CD4-positive, alpha-beta memory T cell (primary cell): ENCODE measurements around the gene VAMP1. TPM values are rescaled to one million over a fixed set of nuclear protein-coding genes. Genes with fewer than 3 reads are reported as not detected.

ENCODE experiments used
- CTCF ChIA-PET: fragments of 350-600 bp; sonication (Branson Sonifier 250); formaldehyde crosslinking; loops from one replicate; lab custom pipeline; 2021; ENCODE audit warnings: inconsistent platforms; ENCODE audit not compliant: partially characterized antibody; lab: Charles Lee
- POLR2A ChIA-PET: fragments of 350-600 bp; sonication (Branson Sonifier 250); formaldehyde crosslinking; loops from one replicate; lab custom pipeline; 2021; ENCODE audit not compliant: partially characterized antibody; lab: Charles Lee
- DNase-seq, 5 donors: peaks; one replicate each; pipeline versions ENCODE4 v3.0.0 to v3.0.0-alpha.2; 2020 to 2022; ENCODE audit warnings: mixed read lengths in 1 of 5
- H3K27ac ChIP-seq: one replicate; pipeline ENCODE4 v1.7.0; 2013; ENCODE audit warnings: low read depth, low read length
- H3K27me3 ChIP-seq: 2 replicates; pipeline ENCODE4 v1.7.0; 2013; ENCODE audit warnings: mild to moderate bottlenecking, low read length, moderate library complexity; ENCODE audit not compliant: insufficient read depth
- H3K36me3 ChIP-seq: 2 replicates; pipeline ENCODE4 v1.7.0; 2013; ENCODE audit warnings: mild to moderate bottlenecking, low read length, moderate library complexity; ENCODE audit not compliant: insufficient read depth
- H3K4me1 ChIP-seq: 2 replicates; pipeline ENCODE4 v1.7.0; 2013; ENCODE audit warnings: mild to moderate bottlenecking, low read length, moderate library complexity; ENCODE audit not compliant: insufficient read depth
- H3K4me3 ChIP-seq, 2 donors: one replicate each; pipeline ENCODE4 v1.7.0; 2013; ENCODE audit warnings: low read length in 2 of 2, mild to moderate bottlenecking in 1 of 2
- H3K9me3 ChIP-seq, 2 donors: one replicate each; pipeline ENCODE4 v1.7.0; 2013; ENCODE audit warnings: low read length in 2 of 2, control low read depth in 1 of 2; ENCODE audit not compliant: control insufficient read depth in 1 of 2
- H3K27ac Mint-ChIP-seq, 7 donors: one replicate each; pipeline ENCODE4 v1.8.0; 2020 to 2021; ENCODE audit warnings: mixed read lengths in 7 of 7, mild to moderate bottlenecking in 6 of 7, inconsistent platforms in 3 of 7, moderate library complexity in 3 of 7
- H3K27me3 Mint-ChIP-seq, 2 donors: one replicate each; pipeline ENCODE4 v1.8.0; 2020 to 2021; ENCODE audit warnings: mixed read lengths in 2 of 2
- H3K36me3 Mint-ChIP-seq, 2 donors: one replicate each; pipeline ENCODE4 v1.8.0; 2020 to 2021; ENCODE audit warnings: mixed read lengths in 2 of 2, inconsistent platforms in 1 of 2, mild to moderate bottlenecking in 1 of 2
- H3K4me1 Mint-ChIP-seq, 4 donors: one replicate each; pipeline ENCODE4 v1.8.0; 2020 to 2021; ENCODE audit warnings: mixed read lengths in 4 of 4, mild to moderate bottlenecking in 1 of 4
- H3K4me3 Mint-ChIP-seq, 8 donors: one replicate each; pipeline ENCODE4 v1.8.0; 2020 to 2021; ENCODE audit warnings: mixed read lengths in 8 of 8, mild to moderate bottlenecking in 7 of 8, moderate library complexity in 6 of 8, inconsistent platforms in 3 of 8
- H3K9me3 Mint-ChIP-seq, 8 donors: one replicate each; pipeline ENCODE4 v1.8.0; 2020 to 2021; ENCODE audit warnings: mixed read lengths in 8 of 8, mild to moderate bottlenecking in 5 of 8, inconsistent platforms in 3 of 8, moderate library complexity in 1 of 8
- intact Hi-C: fragments of 100-400 bp; cut with micrococcal nuclease; formaldehyde crosslinking; loops from one replicate; pipeline ENCODE4 v1.15.1; 2023
- polyA plus RNA-seq, 2 donors: library from polyadenylated mRNA; unstranded; fragments of 300-500 nt; fragmentation: Illumina TruSeq; gene quantifications; one replicate each; pipeline ENCODE4 v1.2.3, GENCODE V29; 2021
- total RNA-seq, 2 experiments: library from RNA; stranded (reverse); gene quantifications; one replicate each; pipeline ENCODE4 v1.2.3, GENCODE V29; 2021

Gene VAMP1
- total and polyA plus RNA-seq, 4 experiments from 2014 or later, result 10.3 to 101 (median 54.9) TPM

DNA sequence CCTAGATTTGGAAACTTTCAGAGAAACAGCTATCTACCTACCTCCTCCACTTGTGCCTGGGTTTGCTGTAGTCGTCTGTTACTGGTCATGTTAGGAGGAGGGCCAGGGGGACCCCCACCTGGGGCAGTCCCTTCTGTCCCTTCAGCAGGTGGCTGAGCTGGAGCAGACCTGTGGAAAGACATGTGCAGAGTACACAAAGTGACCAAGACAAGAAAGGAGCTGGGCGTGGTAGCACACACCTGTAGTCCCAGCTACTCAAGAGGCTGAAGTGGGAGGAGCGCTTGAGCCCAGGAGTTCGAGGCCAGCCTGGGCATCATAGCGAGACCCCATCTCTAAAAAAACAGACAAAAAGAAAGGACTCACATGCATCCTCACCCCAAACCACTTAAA is 4.3 kb downstream of the VAMP1 start:
- no peaks in the 10 kb centered on the region for H3K27me3 Mint-ChIP-seq
- CTCF ChIA-PET, result interaction anchor here (0.6 to 10.5 kb wide), 41 partner anchors 9 to 347 kb away, joined by 3 to 341 read pairs (median 6); partner anchors contain the start of genes CD27, GAPDH, MRPL51 and TAPBPL
- peaks cover 34 to 66% of the 10 kb centered on the region in 2 donors for H3K36me3 Mint-ChIP-seq
- peaks cover 25% of the 10 kb centered on the region for H3K36me3 ChIP-seq
- peak overlapping the region; percentile 34 to 97 (median 87) for H3K27ac Mint-ChIP-seq
- H3K4me1 Mint-ChIP-seq, result peaks cover 70 to 92% (median 84%) of the 10 kb centered on the region in 4 donors
- H3K4me1 ChIP-seq, result peaks cover 85% of the 10 kb centered on the region
- H3K27ac ChIP-seq, result peak overlapping the region; percentile 10
- no peaks in the 10 kb centered on the region for H3K9me3 Mint-ChIP-seq
- POLR2A ChIA-PET, result interaction anchor here (1.0 to 10.7 kb wide), 13 partner anchors 9 to 143 kb away, joined by 3 to 728 read pairs (median 12); partner anchors contain the start of genes CD27, GAPDH, MRPL51 and NCAPD2
- H3K9me3 ChIP-seq, result no peaks in the 10 kb centered on the region
- DNase-seq, result no peak
- H3K27me3 ChIP-seq, result no peaks in the 10 kb centered on the region
- intact Hi-C loops, result no loop called here
- no peak overlapping the region for H3K4me3 ChIP-seq
- H3K4me3 Mint-ChIP-seq, result peak overlapping the region in 3 of 8 donors; percentile 4 to 91 (median 10)

DNA sequence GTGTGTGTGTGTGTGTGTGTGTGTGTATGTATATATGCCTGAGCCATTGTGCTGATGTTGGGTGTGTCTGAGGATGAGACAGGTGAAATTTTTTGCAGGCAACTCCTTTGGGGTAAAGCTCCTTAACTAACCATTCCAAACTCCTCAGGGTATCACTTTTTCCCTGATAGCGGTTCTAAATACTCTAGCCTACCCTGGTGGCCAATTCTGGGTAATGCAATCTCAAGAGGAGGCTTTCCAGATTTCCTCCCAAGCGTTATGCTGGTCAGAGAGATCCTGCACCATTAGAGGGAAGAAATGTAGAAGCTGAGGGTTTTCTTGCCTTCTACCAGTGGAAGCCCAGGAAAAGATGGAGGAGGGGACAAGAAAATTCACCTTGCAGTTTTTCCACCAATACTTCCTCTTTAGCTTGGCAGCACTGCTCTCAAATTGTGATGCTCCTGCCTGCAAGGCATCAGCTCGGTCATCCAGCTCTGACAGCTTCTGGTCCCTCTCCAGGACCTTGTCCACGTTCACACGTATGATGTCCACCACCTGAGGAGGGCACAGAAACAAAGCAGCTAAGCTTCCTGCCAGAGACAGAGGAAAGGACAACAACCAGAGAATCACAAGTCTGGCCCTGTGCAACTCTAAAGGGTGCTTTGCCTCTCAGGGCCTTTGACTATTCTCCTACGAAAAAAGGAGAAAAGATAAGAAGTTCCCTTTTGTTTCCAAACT is 4.9 kb downstream of the VAMP1 start:
- peaks cover 74 to 92% (median 87%) of the 10 kb centered on the region in 4 donors for H3K4me1 Mint-ChIP-seq
- intact Hi-C loops, result loop anchor here (1.0 kb wide), 3 partner anchors 19 to 142 kb away; no protein-coding TSS in a partner anchor
- H3K27ac Mint-ChIP-seq, result peak overlapping the region; percentile 90 to 97 (median 95)
- peak overlapping the region; percentile 26 to 79 (median 66) for H3K4me3 Mint-ChIP-seq
- Histone ChIP-seq H3K4me1 (peaks cover 88% of the 10 kb centered on the region), H3K9me3 (no peaks in the 10 kb centered on the region), H3K36me3 (peaks cover 25% of the 10 kb centered on the region), H3K27ac (peak overlapping the region; percentile 10), H3K4me3 (no peak overlapping the region), H3K27me3 (no peaks in the 10 kb centered on the region)
- H3K9me3 Mint-ChIP-seq, result no peaks in the 10 kb centered on the region
- H3K27me3 Mint-ChIP-seq, result no peaks in the 10 kb centered on the region
- ChIA-PET CTCF (interaction anchor here (0.6 to 10.5 kb wide), 47 partner anchors 9 to 348 kb away, joined by 3 to 341 read pairs (median 5); partner anchors contain the start of genes CD27, GAPDH, MRPL51 and TAPBPL), POLR2A (interaction anchor here (0.6 to 10.7 kb wide), 17 partner anchors 9 to 451 kb away, joined by 3 to 728 read pairs (median 5); partner anchors contain the start of genes CD27, GAPDH, MRPL51 and NCAPD2)
- H3K36me3 Mint-ChIP-seq, result peaks cover 40 to 70% of the 10 kb centered on the region in 2 donors
- peak; percentile 56 to 67 (median 59) for DNase-seq

DNA sequence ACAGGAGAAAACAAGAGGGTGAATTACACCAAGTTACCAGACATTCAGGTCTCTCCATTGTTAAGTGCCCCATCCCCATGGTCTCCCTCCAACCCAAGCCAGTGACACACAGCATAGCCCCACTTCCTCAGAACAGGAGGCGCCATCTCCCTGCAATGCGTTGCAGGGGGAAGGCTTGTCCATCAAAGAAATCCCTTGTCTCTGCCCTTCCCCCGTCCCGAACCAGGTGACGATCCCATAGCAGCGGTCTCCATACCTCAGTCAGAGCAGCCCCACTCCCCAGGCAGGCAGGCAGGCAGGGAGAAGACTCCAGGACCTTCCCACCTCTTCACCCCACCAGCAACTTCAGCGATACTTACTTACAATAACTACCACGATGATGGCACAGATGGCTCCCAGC is 5.9 kb downstream of the VAMP1 start:
- Histone ChIP-seq H3K27me3 (no peaks in the 10 kb centered on the region), H3K4me3 (no peak overlapping the region), H3K27ac (peak overlapping the region; percentile 82), H3K4me1 (peaks cover 97% of the 10 kb centered on the region), H3K9me3 (no peaks in the 10 kb centered on the region), H3K36me3 (peaks cover 25% of the 10 kb centered on the region)
- Mint-ChIP-seq H3K4me1 (peaks cover 73 to 97% (median 88%) of the 10 kb centered on the region in 4 donors), H3K9me3 (no peaks in the 10 kb centered on the region), H3K27me3 (no peaks in the 10 kb centered on the region), H3K4me3 (peak overlapping the region; percentile 26 to 89 (median 70)), H3K36me3 (peaks cover 40 to 68% of the 10 kb centered on the region in 2 donors), H3K27ac (peak overlapping the region; percentile 90 to 99 (median 98))
- intact Hi-C loops, result no loop called here
- ChIA-PET POLR2A (interaction anchor here (0.6 to 10.7 kb wide), 10 partner anchors 18 to 130 kb away, joined by 3 to 728 read pairs (median 58); partner anchors contain the start of genes CD27, GAPDH, MRPL51 and NCAPD2), CTCF (interaction anchor here (0.8 to 10.5 kb wide), 30 partner anchors 7 to 141 kb away, joined by 3 to 341 read pairs (median 9); partner anchors contain the start of genes CD27, GAPDH and TAPBPL)
- DNase-seq, result no peak

DNA sequence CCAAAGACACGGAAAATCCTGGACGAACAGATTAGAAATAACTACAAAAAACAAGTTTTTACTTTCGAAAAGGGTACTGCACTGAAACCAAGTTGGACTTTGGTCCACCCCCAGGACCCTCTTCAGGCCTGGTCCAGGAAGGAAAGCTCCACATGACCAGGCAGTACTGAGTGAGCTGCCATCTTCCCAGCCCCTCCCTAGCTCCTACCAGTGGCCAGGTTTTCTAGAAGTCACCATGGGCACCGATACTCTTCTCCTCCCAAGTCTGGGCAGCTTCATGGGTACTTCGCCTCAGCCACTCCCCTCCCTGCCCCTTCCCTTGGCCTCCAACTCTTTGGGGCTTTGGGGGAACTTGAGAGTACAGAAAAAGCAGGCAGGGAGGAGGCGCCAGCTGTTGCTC is 6.6 kb downstream of the VAMP1 start:
- ChIA-PET CTCF (interaction anchor here (0.9 to 10.5 kb wide), 13 partner anchors 15 to 141 kb away, joined by 3 to 341 read pairs (median 9); partner anchors contain the start of genes CD27, GAPDH, MRPL51 and TAPBPL), POLR2A (interaction anchor here (0.6 to 10.7 kb wide), 13 partner anchors 7 to 225 kb away, joined by 3 to 728 read pairs (median 39); partner anchors contain the start of genes CD27, GAPDH, MRPL51 and NCAPD2)
- H3K36me3 Mint-ChIP-seq, result peaks cover 46 to 72% of the 10 kb centered on the region in 2 donors
- Histone ChIP-seq H3K27me3 (no peaks in the 10 kb centered on the region), H3K36me3 (peaks cover 31% of the 10 kb centered on the region), H3K27ac (peak overlapping the region; percentile 82), H3K4me1 (peaks cover 92% of the 10 kb centered on the region), H3K9me3 (no peaks in the 10 kb centered on the region), H3K4me3 (peak overlapping the region; percentile 12 to 28)
- peaks cover 72 to 97% (median 87%) of the 10 kb centered on the region in 4 donors for H3K4me1 Mint-ChIP-seq
- H3K27me3 Mint-ChIP-seq, result no peaks in the 10 kb centered on the region
- peak overlapping the region; percentile 90 to 99 (median 98) for H3K27ac Mint-ChIP-seq
- DNase-seq, result no peak
- H3K9me3 Mint-ChIP-seq, result no peaks in the 10 kb centered on the region
- peak overlapping the region; percentile 64 to 89 (median 80) for H3K4me3 Mint-ChIP-seq
- intact Hi-C loops, result loop anchor here (2.0 kb wide), 2 partner anchors 29 to 129 kb away; partner anchors contain the start of gene MRPL51

- Mint-ChIP-seq H3K27me3 (no peaks in the 10 kb centered on the region), H3K36me3 (peaks cover 50 to 73% of the 10 kb centered on the region in 2 donors), H3K4me3 (peak overlapping the region; percentile 53 to 89 (median 80)), H3K9me3 (no peaks in the 10 kb centered on the region), H3K27ac (peak overlapping the region; percentile 90 to 99 (median 98)), H3K4me1 (peaks cover 71 to 97% (median 87%) of the 10 kb centered on the region in 4 donors)
- intact Hi-C loops, result loop anchor here (2.0 kb wide), 2 partner anchors 30 to 128 kb away; partner anchors contain the start of gene MRPL51
- no peaks in the 10 kb centered on the region for H3K27me3 ChIP-seq
- H3K4me1 ChIP-seq, result peaks cover 92% of the 10 kb centered on the region
- H3K9me3 ChIP-seq, result no peaks in the 10 kb centered on the region
- peak overlapping the region; percentile 12 to 28 for H3K4me3 ChIP-seq
- peaks cover 37% of the 10 kb centered on the region for H3K36me3 ChIP-seq
- POLR2A ChIA-PET, result interaction anchor here (0.7 to 10.7 kb wide), 13 partner anchors 7 to 496 kb away, joined by 3 to 728 read pairs (median 39); partner anchors contain the start of genes CD27, GAPDH, MRPL51 and NCAPD2
- peak in 3 of 5 donors; percentile 33 to 60 (median 45) for DNase-seq
- H3K27ac ChIP-seq, result peak overlapping the region; percentile 82
- CTCF ChIA-PET, result interaction anchor here (0.9 to 10.5 kb wide), 14 partner anchors 15 to 140 kb away, joined by 3 to 341 read pairs (median 8); partner anchors contain the start of genes CD27, GAPDH, MRPL51 and TAPBPL
These were observed 7.3 kb downstream of the VAMP1 start for GRCh38 chr12:6463216-6463615.

DNA sequence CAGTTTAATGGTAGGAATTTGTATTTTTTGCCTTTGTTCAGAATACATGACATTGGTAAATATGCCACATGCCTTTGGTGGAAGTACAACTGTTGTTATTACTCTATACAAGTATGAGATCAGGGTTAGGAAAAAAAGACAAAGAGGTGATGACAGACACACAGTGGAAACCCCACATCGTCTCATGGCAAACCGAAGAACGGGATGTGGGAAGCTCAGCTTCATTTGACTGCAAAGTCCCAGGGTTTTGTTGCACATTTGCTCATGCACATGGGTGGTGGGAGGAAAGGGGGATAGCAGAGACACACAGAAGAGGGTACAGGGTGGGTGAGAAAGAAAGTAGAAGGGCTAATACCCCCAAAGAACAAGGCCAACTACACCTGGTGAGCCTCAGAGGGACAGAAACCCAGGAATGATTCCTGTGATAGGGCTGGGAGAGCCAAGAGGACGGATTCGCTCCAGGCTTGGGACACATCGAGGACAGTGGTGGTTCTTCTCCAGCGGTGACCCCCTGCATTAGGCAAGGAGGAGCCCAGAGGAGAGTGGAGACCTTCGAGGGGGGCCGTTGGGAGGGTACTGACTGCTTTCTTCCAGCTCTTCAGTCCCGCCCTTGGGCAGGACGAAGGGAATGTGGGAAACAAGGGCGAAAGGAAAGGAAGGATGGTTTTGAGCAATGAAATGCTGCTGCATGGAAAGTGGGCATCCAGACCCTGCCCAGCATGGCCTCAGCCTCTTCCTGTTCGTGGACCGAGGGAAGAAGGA is 8.1 kb downstream of the VAMP1 start:
- POLR2A ChIA-PET, result interaction anchor here (0.6 to 10.7 kb wide), 19 partner anchors 8 to 497 kb away, joined by 3 to 728 read pairs (median 8); partner anchors contain the start of genes CD27, GAPDH, IFFO1 and MRPL51

More for the DNA sequence above, 8.1 kb downstream of the VAMP1 start:
- Mint-ChIP-seq H3K36me3 (peaks cover 50 to 71% of the 10 kb centered on the region in 2 donors), H3K9me3 (no peaks in the 10 kb centered on the region), H3K4me3 (peak overlapping the region; percentile 53 to 89 (median 80)), H3K27ac (peak overlapping the region; percentile 90 to 99 (median 98)), H3K27me3 (no peaks in the 10 kb centered on the region), H3K4me1 (peaks cover 68 to 94% (median 82%) of the 10 kb centered on the region in 4 donors)
- CTCF ChIA-PET, result interaction anchor here (0.7 to 10.5 kb wide), 14 partner anchors 8 to 139 kb away, joined by 3 to 341 read pairs (median 10); partner anchors contain the start of genes CD27, GAPDH, MRPL51 and TAPBPL
- H3K4me3 ChIP-seq, result peak overlapping the region in 1 of 2 donors; percentile 28
- peak overlapping the region; percentile 82 for H3K27ac ChIP-seq
- peak in 1 of 5 donors; percentile 80 for DNase-seq
- H3K36me3 ChIP-seq, result peaks cover 45% of the 10 kb centered on the region
- intact Hi-C loops, result loop anchor here (1.0 to 2.0 kb wide), 3 partner anchors 18 to 128 kb away; partner anchors contain the start of genes CD27 and MRPL51
- no peaks in the 10 kb centered on the region for H3K9me3 ChIP-seq
- peaks cover 89% of the 10 kb centered on the region for H3K4me1 ChIP-seq
- H3K27me3 ChIP-seq, result no peaks in the 10 kb centered on the region
